CD1c-positive myeloid dendritic cell (primary cell): ENCODE measurements around the gene HELQ.
A peak's percentile ranks its signal among the peaks of the same experiment; 100 is the strongest.

Source experiments
- DNase-seq: peaks from one replicate; pipeline ENCODE4 v3.0.0-alpha.2; 2016; ENCODE audit errors: extremely low spot score

Gene HELQ

GRCh38 chr4:83371235-83371634 lies 84.4 kb downstream of the HELQ start:
- DNase-seq = no peak

GRCh38 chr4:83370640-83370906 lies 85.0 kb downstream of the HELQ start:
- DNase-seq = peak; percentile 24

GRCh38 chr4:83369831-83370639 lies 85.6 kb downstream of the HELQ start:
- DNase-seq = peak; percentile 87

- no peak for DNase-seq
Observed at GRCh38 chr4:83364312-83364711, 91.3 kb downstream of the HELQ start.

- peak; percentile 15 for DNase-seq
Observed at GRCh38 chr4:83362492-83363329, 92.9 kb downstream of the HELQ start.

- no peak for DNase-seq
Observed at GRCh38 chr4:83361416-83362103, 94.1 kb downstream of the HELQ start.

- DNase-seq = no peak
Observed at GRCh38 chr4:83360018-83360417, 95.6 kb downstream of the HELQ start.

- DNase-seq = no peak
Observed at GRCh38 chr4:83358410-83358809, 97.2 kb downstream of the HELQ start.
